NT2/D1 (cell line): ENCODE data around the gene CRY1.

Experiments used
- SUZ12 ChIP-seq: IDR thresholded peaks from 2 replicates; pipeline ENCODE4 v1.6.1; 2011; ENCODE audit not compliant: insufficient read length, insufficient read depth; ENCODE audit errors: extremely low read depth
- YY1 ChIP-seq: IDR thresholded peaks from 2 replicates; pipeline ENCODE4 v1.6.1; 2011; ENCODE audit not compliant: insufficient read length, insufficient read depth

GRCh38 chr12:107092669-107093416 is 506 bp downstream of the CRY1 start:
- TF ChIP-seq SUZ12 (no peak), YY1 (no peak)
